ENCODE data around the gene TICRR.

Gene TICRR

GRCh38 chr15:89613031-89613430 is 37.8 kb downstream of the TICRR start:
- TF ChIP-seq GABPA (IDR thresholded peaks at IDR 0.05; ENCODE audit: low read depth) (no peak), REST (IDR thresholded peaks at IDR 0.05; ENCODE audit: insufficient replicate concordance, low read depth) (no peak), SPI1 (IDR thresholded peaks at IDR 0.05; ENCODE audit: borderline replicate concordance, low read depth) (no peak), POLR2AphosphoS5 (IDR thresholded peaks at IDR 0.05; ENCODE audit: low read depth) (no peak)
- Histone ChIP-seq H3K27me3 (ENCODE audit: insufficient read depth, poor library complexity, severe bottlenecking) (no peaks in the 10 kb centered on the region), H3K27ac (replicated peaks) (no peak overlapping the region), H3K4me3 (replicated peaks; ENCODE audit: insufficient read depth, low read length) (no peak overlapping the region)
- DNase-seq (ENCODE audit: low read depth in 1 of 2, low spot score in 1 of 2): no peak

- H3K27me3 ChIP-seq (ENCODE audit: insufficient read depth, poor library complexity, severe bottlenecking): no peaks in the 10 kb centered on the region
- TF ChIP-seq REST (IDR thresholded peaks at IDR 0.05; ENCODE audit: insufficient replicate concordance, low read depth): no peak
- TF ChIP-seq POLR2AphosphoS5 (IDR thresholded peaks at IDR 0.05; ENCODE audit: low read depth): no peak
- TF ChIP-seq SPI1 (IDR thresholded peaks at IDR 0.05; ENCODE audit: borderline replicate concordance, low read depth): no peak
- DNase-seq (ENCODE audit: low read depth in 1 of 2, low spot score in 1 of 2): no peak
- H3K4me3 ChIP-seq (replicated peaks; ENCODE audit: insufficient read depth, low read length): no peak overlapping the region
- no peak overlapping the region for H3K27ac ChIP-seq (replicated peaks)
These were observed 38.9 kb downstream of the TICRR start for GRCh38 chr15:89614164-89614563.

GRCh38 chr15:89615135-89615534 is 39.9 kb downstream of the TICRR start:
- Histone ChIP-seq H3K27me3 (ENCODE audit: insufficient read depth, poor library complexity, severe bottlenecking) (no peaks in the 10 kb centered on the region), H3K4me3 (replicated peaks; ENCODE audit: insufficient read depth, low read length) (no peak overlapping the region), H3K27ac (replicated peaks) (no peak overlapping the region)
- TF ChIP-seq POLR2AphosphoS5 (IDR thresholded peaks at IDR 0.05; ENCODE audit: low read depth): no peak
- no peak for TF ChIP-seq SPI1 (IDR thresholded peaks at IDR 0.05; ENCODE audit: borderline replicate concordance, low read depth)
- no peak for TF ChIP-seq GABPA (IDR thresholded peaks at IDR 0.05; ENCODE audit: low read depth)
- no peak for TF ChIP-seq CTCF (IDR thresholded peaks at IDR 0.05; ENCODE audit: insufficient read depth, low read length)
- no peak for TF ChIP-seq REST (IDR thresholded peaks at IDR 0.05; ENCODE audit: insufficient replicate concordance, low read depth)
- DNase-seq (ENCODE audit: low read depth in 1 of 2, low spot score in 1 of 2): no peak

GRCh38 chr15:89616228-89616627 is 41.0 kb downstream of the TICRR start:
- Histone ChIP-seq H3K27me3 (ENCODE audit: insufficient read depth, poor library complexity, severe bottlenecking) (no peaks in the 10 kb centered on the region), H3K27ac (replicated peaks) (no peak overlapping the region), H3K4me3 (replicated peaks; ENCODE audit: insufficient read depth, low read length) (no peak overlapping the region)
- no peak for DNase-seq (ENCODE audit: low read depth in 1 of 2, low spot score in 1 of 2)
- TF ChIP-seq GABPA (IDR thresholded peaks at IDR 0.05; ENCODE audit: low read depth) (no peak), POLR2AphosphoS5 (IDR thresholded peaks at IDR 0.05; ENCODE audit: low read depth) (no peak), CTCF (IDR thresholded peaks at IDR 0.05; ENCODE audit: insufficient read depth, low read length) (no peak), REST (IDR thresholded peaks at IDR 0.05; ENCODE audit: insufficient replicate concordance, low read depth) (no peak), SPI1 (IDR thresholded peaks at IDR 0.05; ENCODE audit: borderline replicate concordance, low read depth) (no peak)
